HEK293 (cell line): ENCODE data around the gene ZNF629.

Experiments
- CTCF ChIA-PET: fragments of 350-600 bp; formaldehyde crosslinking; extraction: SDS; loops from one replicate; lab custom pipeline; 2021; ENCODE audit warnings: antibody characterized with exemption; lab: Yijun Ruan, JAX
- POLR2A ChIA-PET: fragments of 300-600 bp; formaldehyde crosslinking; extraction: SDS; loops from one replicate; lab custom pipeline; 2020; ENCODE audit warnings: antibody characterized with exemption, inconsistent platforms; lab: Yijun Ruan, JAX
- H3K27ac ChIP-seq: fragments of 200-500 bp; sonication (Bioruptor generic); 2 replicates; pipeline ENCODE4 v1.5.1; 2014; ENCODE audit warnings: low read depth, low read length, control low read depth, inconsistent platforms; ENCODE audit errors: extremely low read depth
- H3K36me3 ChIP-seq, 2 experiments: fragments of 200-500 bp in 1 of 2; sonication (Bioruptor generic) in 1 of 2; 1 replicate in 1 of 2; 2 replicates in 1 of 2; pipeline ENCODE4 v1.5.1; 2014 to 2017; ENCODE audit warnings: inconsistent platforms in 2 of 2, low read length in 2 of 2; ENCODE audit not compliant: control insufficient read depth in 2 of 2, insufficient read depth in 1 of 2
- H3K4me1 ChIP-seq: fragments of 200-500 bp; sonication (Bioruptor generic); 2 replicates; pipeline ENCODE4 v1.5.1; 2014; ENCODE audit warnings: mild to moderate bottlenecking, low read length, inconsistent platforms; ENCODE audit not compliant: control insufficient read depth, insufficient read depth
- H3K4me3 ChIP-seq: 2 replicates; pipeline ENCODE4 v1.5.1; 2011; ENCODE audit warnings: low read depth, mild to moderate bottlenecking, control low read depth, low read length, moderate library complexity
- H3K9me3 ChIP-seq: fragments of 200-500 bp; sonication (Bioruptor generic); 2 replicates; pipeline ENCODE4 v1.5.1; 2014; ENCODE audit warnings: low read depth, low read length, inconsistent platforms; ENCODE audit not compliant: control insufficient read depth, insufficient read depth
- BCL11A ChIP-seq: fragments of 450-650 bp; formaldehyde crosslinking; IDR thresholded peaks from 2 replicates; pipeline ENCODE4 v1.5.1; 2016; ENCODE audit warnings: low read depth, missing biosample characterization, missing genetic modification characterization
- HOXC10 ChIP-seq: sonication (generic); formaldehyde crosslinking; IDR thresholded peaks from 2 replicates; pipeline ENCODE4 v1.8.1; 2023; ENCODE audit warnings: mild to moderate bottlenecking, missing genetic modification reagents
- WT1 ChIP-seq: fragments of 450-650 bp; formaldehyde crosslinking; IDR thresholded peaks from 2 replicates; pipeline ENCODE4 v1.5.1; 2016; ENCODE audit warnings: missing biosample characterization, missing genetic modification characterization
- ZFP41 ChIP-seq: fragments of 450-650 bp; formaldehyde crosslinking; IDR thresholded peaks from 2 replicates; pipeline ENCODE4 v1.5.1; 2016; ENCODE audit warnings: missing biosample characterization, missing genetic modification characterization, borderline replicate concordance
- ZNF169 ChIP-seq: fragments of 450-650 bp; formaldehyde crosslinking; IDR thresholded peaks from 2 replicates; pipeline ENCODE4 v1.5.1; 2016; ENCODE audit warnings: missing biosample characterization, missing genetic modification characterization
- ZNF175 ChIP-seq: fragments of 450-650 bp; formaldehyde crosslinking; IDR thresholded peaks from 2 replicates; pipeline ENCODE4 v1.5.1; 2016; ENCODE audit warnings: missing biosample characterization, missing genetic modification characterization
- ZNF2 ChIP-seq: fragments of 450-650 bp; formaldehyde crosslinking; IDR thresholded peaks from 2 replicates; pipeline ENCODE4 v1.5.1; 2016; ENCODE audit warnings: missing biosample characterization, missing genetic modification characterization
- ZNF221 ChIP-seq: fragments of 450-650 bp; formaldehyde crosslinking; IDR thresholded peaks from 2 replicates; pipeline ENCODE4 v1.5.1; 2017; ENCODE audit warnings: missing biosample characterization, missing genetic modification characterization, borderline replicate concordance
- ZNF350 ChIP-seq: fragments of 450-650 bp; formaldehyde crosslinking; IDR thresholded peaks from 2 replicates; pipeline ENCODE4 v1.5.0; 2017; ENCODE audit warnings: missing biosample characterization, mild to moderate bottlenecking, missing genetic modification characterization
- ZNF366 ChIP-seq: fragments of 450-650 bp; formaldehyde crosslinking; conservative IDR thresholded peaks from 2 replicates; pipeline ENCODE4 v1.5.1; 2016; ENCODE audit warnings: missing biosample characterization, missing genetic modification characterization
- ZNF391 ChIP-seq: fragments of 450-650 bp; formaldehyde crosslinking; IDR thresholded peaks from 2 replicates; pipeline ENCODE4 v1.5.1; 2016; ENCODE audit warnings: low read depth, missing biosample characterization, missing genetic modification characterization, borderline replicate concordance
- ZNF394 ChIP-seq: fragments of 450-650 bp; formaldehyde crosslinking; IDR thresholded peaks from 2 replicates; pipeline ENCODE4 v1.5.1; 2016; ENCODE audit warnings: missing biosample characterization, missing genetic modification characterization, mild to moderate bottlenecking, moderate library complexity, borderline replicate concordance
- ZNF76 ChIP-seq: fragments of 450-650 bp; formaldehyde crosslinking; IDR thresholded peaks from 2 replicates; pipeline ENCODE4; 2016; ENCODE audit warnings: low read depth, missing biosample characterization, missing genetic modification characterization, borderline replicate concordance
- TF ChIP-seq, protein P1 (sequence below): fragments of 450-650 bp; formaldehyde crosslinking; IDR thresholded peaks from 2 replicates; pipeline ENCODE4 v1.5.1; 2016; ENCODE audit warnings: missing biosample characterization, missing genetic modification characterization
- TF ChIP-seq, protein P2 (sequence below): fragments of 450-650 bp; formaldehyde crosslinking; IDR thresholded peaks from 2 replicates; pipeline ENCODE4 v1.5.1; 2016; ENCODE audit warnings: missing biosample characterization, missing genetic modification characterization
- TF ChIP-seq, protein P3 (sequence below): fragments of 450-650 bp; formaldehyde crosslinking; IDR thresholded peaks from 2 replicates; pipeline ENCODE4 v1.5.1; 2016; ENCODE audit warnings: missing biosample characterization, missing genetic modification characterization
- TF ChIP-seq, protein P4 (sequence below): fragments of 450-650 bp; formaldehyde crosslinking; IDR thresholded peaks from 2 replicates; pipeline ENCODE4 v1.5.1; 2016; ENCODE audit warnings: missing biosample characterization, missing genetic modification characterization

The ZNF629 gene

DNA sequence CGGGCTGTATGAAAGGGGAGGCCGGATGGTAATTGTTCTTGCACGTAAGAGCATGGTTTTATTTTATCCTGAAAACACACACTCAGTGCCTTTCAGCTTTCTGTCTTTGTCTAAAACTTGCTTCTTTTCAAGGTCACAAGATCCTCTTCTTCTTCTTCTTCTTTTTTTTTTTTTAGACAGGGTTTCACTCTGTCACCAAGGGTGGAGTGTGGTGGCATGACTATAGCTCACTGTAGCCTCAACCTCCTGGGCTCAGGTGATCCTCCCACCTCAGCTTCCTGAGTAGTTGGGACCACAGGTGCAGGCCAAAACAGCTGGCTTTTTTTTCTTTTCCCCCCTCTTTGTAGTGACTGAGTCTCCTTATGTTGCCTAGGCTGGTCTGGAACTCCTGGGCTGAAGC is 15.9 kb upstream of the ZNF629 start:
- POLR2A ChIA-PET: interaction anchor here (0.6 to 5.4 kb wide), 3 partner anchors 10 to 34 kb away, joined by 3 to 132 read pairs (median 8); partner anchors contain the start of gene ZNF629
- no peak for TF ChIP-seq ZNF76 (tag by site-specific recombination)
- no peak for TF ChIP-seq ZNF366 (tag by site-specific recombination)
- no peak for TF ChIP-seq ZNF350
- no peak for TF ChIP-seq ZFP41 (tag by site-specific recombination)
- no peak for TF ChIP-seq WT1 (tag by site-specific recombination)
- TF ChIP-seq ZNF169: no peak
- no peak for TF ChIP-seq HOXC10
- H3K4me1 ChIP-seq: no peaks in the 10 kb centered on the region
- no peak overlapping the region for H3K27ac ChIP-seq
- H3K4me3 ChIP-seq: no peak overlapping the region
- CTCF ChIA-PET: interaction anchor here (1.0 to 4.9 kb wide), 3 partner anchors 11 to 19 kb away, joined by 4 to 30 read pairs (median 12); no protein-coding TSS in a partner anchor
- no peaks in the 10 kb centered on the region for H3K36me3 ChIP-seq
- H3K9me3 ChIP-seq: no peaks in the 10 kb centered on the region

DNA sequence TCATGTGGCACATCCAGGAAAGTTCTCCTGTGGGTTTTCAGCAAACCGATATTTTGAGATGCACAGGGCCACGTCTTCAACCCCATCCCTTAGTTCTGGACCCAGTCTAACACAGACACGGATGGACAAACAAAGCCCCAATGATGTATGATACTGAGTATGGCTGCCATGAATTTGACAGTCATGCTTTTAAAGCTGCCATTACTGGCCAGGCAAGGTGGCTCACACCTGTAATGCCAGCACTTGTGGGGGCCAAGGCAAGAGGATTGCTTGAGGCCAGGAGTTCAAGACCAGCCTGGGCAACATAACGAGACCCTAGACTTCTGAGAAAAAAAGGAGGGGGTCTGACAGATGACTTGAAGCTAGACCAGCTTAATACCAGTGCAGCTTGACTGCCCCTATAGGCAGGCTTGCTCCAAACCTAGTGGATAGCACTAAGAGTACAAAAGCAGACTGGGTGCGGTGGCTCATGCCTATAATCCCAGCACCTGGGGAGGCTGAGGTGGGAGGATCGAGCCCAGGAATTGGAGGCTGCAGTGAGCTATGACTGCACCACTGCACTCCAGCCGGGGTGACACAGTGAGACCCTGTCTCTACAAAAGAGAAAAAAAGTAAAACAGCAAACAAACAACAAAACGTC is 10.8 kb upstream of the ZNF629 start:
- ChIA-PET POLR2A (no interaction called here), CTCF (interaction anchor here (0.6 to 2.1 kb wide), 5 partner anchors 9 to 156 kb away, joined by 3 to 6 read pairs (median 3); no protein-coding TSS in a partner anchor)
- no peaks in the 10 kb centered on the region for H3K4me1 ChIP-seq
- H3K36me3 ChIP-seq: no peaks in the 10 kb centered on the region
- TF ChIP-seq ZNF391 (tag by site-specific recombination): no peak
- TF ChIP-seq ZNF394 (tag by site-specific recombination): no peak
- no peak for TF ChIP-seq ZNF2
- TF ChIP-seq ZNF169: no peak
- TF ChIP-seq, protein P1, sequence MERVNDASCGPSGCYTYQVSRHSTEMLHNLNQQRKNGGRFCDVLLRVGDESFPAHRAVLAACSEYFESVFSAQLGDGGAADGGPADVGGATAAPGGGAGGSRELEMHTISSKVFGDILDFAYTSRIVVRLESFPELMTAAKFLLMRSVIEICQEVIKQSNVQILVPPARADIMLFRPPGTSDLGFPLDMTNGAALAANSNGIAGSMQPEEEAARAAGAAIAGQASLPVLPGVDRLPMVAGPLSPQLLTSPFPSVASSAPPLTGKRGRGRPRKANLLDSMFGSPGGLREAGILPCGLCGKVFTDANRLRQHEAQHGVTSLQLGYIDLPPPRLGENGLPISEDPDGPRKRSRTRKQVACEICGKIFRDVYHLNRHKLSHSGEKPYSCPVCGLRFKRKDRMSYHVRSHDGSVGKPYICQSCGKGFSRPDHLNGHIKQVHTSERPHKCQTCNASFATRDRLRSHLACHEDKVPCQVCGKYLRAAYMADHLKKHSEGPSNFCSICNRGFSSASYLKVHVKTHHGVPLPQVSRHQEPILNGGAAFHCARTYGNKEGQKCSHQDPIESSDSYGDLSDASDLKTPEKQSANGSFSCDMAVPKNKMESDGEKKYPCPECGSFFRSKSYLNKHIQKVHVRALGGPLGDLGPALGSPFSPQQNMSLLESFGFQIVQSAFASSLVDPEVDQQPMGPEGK (tag by site-specific recombination): no peak
- TF ChIP-seq BCL11A (tag by site-specific recombination): no peak
- no peak for TF ChIP-seq ZNF175 (tag by site-specific recombination)
- TF ChIP-seq ZNF221 (tag by site-specific recombination): no peak
- TF ChIP-seq, protein P2, sequence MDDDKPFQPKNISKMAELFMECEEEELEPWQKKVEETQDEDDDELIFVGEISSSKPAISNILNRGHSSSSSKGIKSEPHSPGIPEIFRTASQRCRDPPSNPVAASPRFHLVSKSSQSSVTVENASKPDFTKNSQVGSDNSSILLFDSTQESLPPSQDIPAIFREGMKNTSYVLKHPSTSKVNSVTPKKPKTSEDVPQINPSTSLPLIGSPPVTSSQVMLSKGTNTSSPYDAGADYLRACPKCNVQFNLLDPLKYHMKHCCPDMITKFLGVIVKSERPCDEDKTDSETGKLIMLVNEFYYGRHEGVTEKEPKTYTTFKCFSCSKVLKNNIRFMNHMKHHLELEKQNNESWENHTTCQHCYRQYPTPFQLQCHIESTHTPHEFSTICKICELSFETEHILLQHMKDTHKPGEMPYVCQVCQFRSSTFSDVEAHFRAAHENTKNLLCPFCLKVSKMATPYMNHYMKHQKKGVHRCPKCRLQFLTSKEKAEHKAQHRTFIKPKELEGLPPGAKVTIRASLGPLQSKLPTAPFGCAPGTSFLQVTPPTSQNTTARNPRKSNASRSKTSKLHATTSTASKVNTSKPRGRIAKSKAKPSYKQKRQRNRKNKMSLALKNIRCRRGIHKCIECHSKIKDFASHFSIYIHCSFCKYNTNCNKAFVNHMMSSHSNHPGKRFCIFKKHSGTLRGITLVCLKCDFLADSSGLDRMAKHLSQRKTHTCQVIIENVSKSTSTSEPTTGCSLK (tag by site-specific recombination): no peak
- TF ChIP-seq, protein P3, sequence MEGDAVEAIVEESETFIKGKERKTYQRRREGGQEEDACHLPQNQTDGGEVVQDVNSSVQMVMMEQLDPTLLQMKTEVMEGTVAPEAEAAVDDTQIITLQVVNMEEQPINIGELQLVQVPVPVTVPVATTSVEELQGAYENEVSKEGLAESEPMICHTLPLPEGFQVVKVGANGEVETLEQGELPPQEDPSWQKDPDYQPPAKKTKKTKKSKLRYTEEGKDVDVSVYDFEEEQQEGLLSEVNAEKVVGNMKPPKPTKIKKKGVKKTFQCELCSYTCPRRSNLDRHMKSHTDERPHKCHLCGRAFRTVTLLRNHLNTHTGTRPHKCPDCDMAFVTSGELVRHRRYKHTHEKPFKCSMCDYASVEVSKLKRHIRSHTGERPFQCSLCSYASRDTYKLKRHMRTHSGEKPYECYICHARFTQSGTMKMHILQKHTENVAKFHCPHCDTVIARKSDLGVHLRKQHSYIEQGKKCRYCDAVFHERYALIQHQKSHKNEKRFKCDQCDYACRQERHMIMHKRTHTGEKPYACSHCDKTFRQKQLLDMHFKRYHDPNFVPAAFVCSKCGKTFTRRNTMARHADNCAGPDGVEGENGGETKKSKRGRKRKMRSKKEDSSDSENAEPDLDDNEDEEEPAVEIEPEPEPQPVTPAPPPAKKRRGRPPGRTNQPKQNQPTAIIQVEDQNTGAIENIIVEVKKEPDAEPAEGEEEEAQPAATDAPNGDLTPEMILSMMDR (tag by site-specific recombination): peak; percentile 62
- TF ChIP-seq, protein P4, sequence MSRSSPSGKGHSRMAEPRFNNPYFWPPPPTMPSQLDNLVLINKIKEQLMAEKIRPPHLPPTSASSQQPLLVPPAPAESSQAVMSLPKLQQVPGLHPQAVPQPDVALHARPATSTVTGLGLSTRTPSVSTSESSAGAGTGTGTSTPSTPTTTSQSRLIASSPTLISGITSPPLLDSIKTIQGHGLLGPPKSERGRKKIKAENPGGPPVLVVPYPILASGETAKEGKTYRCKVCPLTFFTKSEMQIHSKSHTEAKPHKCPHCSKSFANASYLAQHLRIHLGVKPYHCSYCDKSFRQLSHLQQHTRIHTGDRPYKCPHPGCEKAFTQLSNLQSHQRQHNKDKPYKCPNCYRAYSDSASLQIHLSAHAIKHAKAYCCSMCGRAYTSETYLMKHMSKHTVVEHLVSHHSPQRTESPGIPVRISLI (tag by site-specific recombination): peak; percentile 54; the same call in 1 of the 2 replicates
- H3K9me3 ChIP-seq: no peaks in the 10 kb centered on the region
- no peak overlapping the region for H3K27ac ChIP-seq
- H3K4me3 ChIP-seq: no peak overlapping the region
